GM15510 (cell line): ENCODE results near the gene PEX16.

Experiments
- POLR2A ChIP-seq: IDR thresholded peaks from 3 replicates; pipeline ENCODE4 v1.6.1; 2011; ENCODE audit warnings: borderline replicate concordance; ENCODE audit not compliant: insufficient read length; ENCODE audit errors: extremely low read depth

Gene PEX16

GRCh38 chr11:45924927-45925326 lies 7.2 kb upstream of the PEX16 start:
- TF ChIP-seq POLR2A, result no peak

- TF ChIP-seq POLR2A, result no peak
Observed at GRCh38 chr11:45924036-45924915, 6.6 kb upstream of the PEX16 start.

GRCh38 chr11:45922425-45923082 lies 4.9 kb upstream of the PEX16 start, which contains the start of gene LARGE2:
TSS of gene LARGE2 (plus strand) at chr11:45922656. CDS start at chr11:45922883, 227 bp downstream.
- TF ChIP-seq POLR2A, result no peak

GRCh38 chr11:45921561-45922424 lies 4.1 kb upstream of the PEX16 start:
- no peak for TF ChIP-seq POLR2A

GRCh38 chr11:45920531-45921477 lies 3.1 kb upstream of the PEX16 start:
- no peak for TF ChIP-seq POLR2A

- TF ChIP-seq POLR2A, result no peak
Observed at GRCh38 chr11:45919806-45920530, 2.3 kb upstream of the PEX16 start.

- no peak for TF ChIP-seq POLR2A
Observed at GRCh38 chr11:45918962-45919675, 1.4 kb upstream of the PEX16 start.

- peak; percentile 61 for TF ChIP-seq POLR2A
Observed at GRCh38 chr11:45918331-45918941, 759 bp upstream of the PEX16 start.

GRCh38 chr11:45917286-45917622 lies 423 bp downstream of the PEX16 start:
- no peak for TF ChIP-seq POLR2A

- no peak for TF ChIP-seq POLR2A
Observed at GRCh38 chr11:45915446-45915845, 2.2 kb downstream of the PEX16 start.

GRCh38 chr11:45913942-45914635 lies 3.6 kb downstream of the PEX16 start:
- TF ChIP-seq POLR2A, result no peak

- TF ChIP-seq POLR2A, result no peak
Observed at GRCh38 chr11:45913514-45913913, 4.2 kb downstream of the PEX16 start.
